Retinal pigment epithelial cell (primary cell): ENCODE data around the gene CFAP299.
"Not testable (repeated sequence)": the region's sequence is repeated elsewhere in the genome, so short reads cannot be mapped to it uniquely, and the experiment has no call there.

Source experiments
- DNase-seq: peaks from one replicate; pipeline ENCODE4 v3.0.0-alpha.2; 2010; ENCODE audit warnings: low read depth
- H3K4me3 ChIP-seq: 2 replicates; pipeline ENCODE4 v1.5.1; 2011; ENCODE audit warnings: mild to moderate bottlenecking, low read length, control low read depth, moderate library complexity
- CTCF ChIP-seq: conservative IDR thresholded peaks from 2 replicates; pipeline ENCODE4 v1.5.1; 2011; ENCODE audit warnings: low read depth, low read length, control low read depth, inconsistent platforms

The CFAP299 gene

DNA sequence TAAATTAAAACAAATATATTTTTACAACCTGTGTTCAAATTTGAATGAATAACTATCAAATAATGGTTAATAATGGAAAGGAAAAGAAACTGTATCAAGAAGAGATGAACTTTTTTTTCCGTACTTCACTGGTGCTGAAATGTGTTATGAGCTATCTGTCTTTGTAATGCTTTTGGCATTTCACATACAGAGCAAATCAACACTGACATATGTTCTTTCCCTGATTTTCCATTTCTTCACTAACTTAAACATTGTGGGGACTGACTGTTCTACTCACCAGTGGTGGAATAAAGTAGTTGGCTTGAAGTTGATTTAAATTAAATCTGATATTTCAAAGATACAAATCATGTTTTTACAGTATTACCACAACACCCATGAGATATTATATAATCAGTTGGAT is 390.9 kb downstream of the CFAP299 start:
- DNase-seq, result no peak
- no peak overlapping the region for H3K4me3 ChIP-seq
- no peak for TF ChIP-seq CTCF

DNA sequence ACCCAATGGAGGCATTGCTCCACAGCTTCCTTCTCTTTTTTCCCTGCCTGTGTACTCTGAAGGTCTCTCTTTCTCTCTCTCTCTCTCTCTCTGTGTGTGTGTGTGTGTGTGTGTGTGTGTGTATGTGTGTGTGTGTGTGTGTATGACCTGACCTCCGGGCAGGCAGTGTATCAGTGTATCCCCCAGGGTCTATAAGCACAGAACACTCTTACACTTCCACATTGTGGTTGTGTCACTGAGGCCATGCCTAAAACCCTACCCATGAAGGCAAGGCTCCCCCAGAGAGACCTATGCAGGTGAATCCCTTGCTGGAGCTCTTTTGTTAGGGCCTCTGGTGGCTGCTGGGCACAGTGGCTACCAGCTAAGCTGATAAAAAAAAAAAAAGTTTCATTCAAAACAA is 394.6 kb downstream of the CFAP299 start:
- DNase-seq, result no peak
- no peak for TF ChIP-seq CTCF

GRCh38 chr4:80731436-80731835 is 395.9 kb downstream of the CFAP299 start:
- DNase-seq, result no peak
- TF ChIP-seq CTCF, result no peak
- no peak overlapping the region for H3K4me3 ChIP-seq

More for the DNA sequence above, 394.6 kb downstream of the CFAP299 start:
- H3K4me3 ChIP-seq, result no peak overlapping the region

DNA sequence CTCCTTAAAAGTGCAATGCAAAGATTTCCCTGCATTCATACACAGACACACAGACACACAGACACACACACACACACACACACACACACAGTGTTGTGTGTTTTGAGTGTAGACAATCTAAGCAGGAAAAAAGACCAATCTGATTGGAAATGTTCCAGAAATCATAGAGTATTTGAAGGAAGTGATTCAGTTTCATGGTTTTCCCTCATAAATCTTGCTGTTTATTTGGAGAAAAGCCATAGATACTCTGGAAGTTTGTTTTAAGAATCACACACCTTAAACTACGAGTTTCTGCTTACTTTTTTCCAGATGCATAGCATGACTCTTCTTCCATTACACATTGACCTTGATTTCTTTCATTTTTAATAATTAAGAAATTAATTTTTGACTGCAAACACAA is 396.5 kb downstream of the CFAP299 start:
- TF ChIP-seq CTCF, result no peak
- H3K4me3 ChIP-seq, result no peak overlapping the region
- DNase-seq, result no peak

DNA sequence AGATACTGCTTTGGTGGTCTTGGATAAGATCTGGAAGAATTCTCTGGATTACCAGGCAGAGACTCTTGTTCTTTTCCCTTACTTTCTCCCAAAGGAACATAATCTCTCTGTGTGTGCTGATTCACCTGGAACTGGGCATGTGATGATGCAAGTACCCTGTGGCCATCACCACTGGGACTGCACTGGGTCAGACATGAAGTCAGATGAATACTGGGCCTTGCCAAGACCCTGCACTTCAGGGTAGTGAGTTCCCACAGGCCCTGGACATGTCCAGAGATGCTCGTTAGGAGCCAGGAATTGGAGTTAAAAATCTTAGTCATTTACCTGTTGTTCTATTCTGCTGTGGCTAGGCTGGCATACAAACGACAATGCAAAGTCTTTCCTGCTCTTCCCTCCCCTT is 404.8 kb downstream of the CFAP299 start:
- H3K4me3 ChIP-seq, result no peak overlapping the region
- DNase-seq, result no peak
- no peak for TF ChIP-seq CTCF

DNA sequence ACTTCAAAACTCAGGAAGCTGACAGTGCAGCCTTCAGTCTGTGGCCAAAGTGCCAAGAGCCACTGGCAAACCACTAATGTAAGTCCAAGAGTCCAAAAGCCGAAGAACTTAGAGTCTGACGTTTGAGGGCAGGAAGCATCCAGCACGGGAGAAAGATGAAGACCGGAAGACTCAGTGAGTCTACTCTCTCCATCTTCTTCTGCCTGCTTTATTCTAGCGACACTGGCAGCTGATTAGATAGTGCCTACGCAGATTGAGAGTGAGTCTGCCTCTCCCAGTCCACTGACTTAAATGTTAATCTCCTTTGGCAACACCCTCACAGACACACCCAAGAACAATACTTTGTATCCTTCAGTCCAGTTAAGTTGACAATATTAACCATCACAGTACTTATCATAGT is 414.0 kb downstream of the CFAP299 start:
- not testable (repeated sequence) for H3K4me3 ChIP-seq, DNase-seq

- no peak for DNase-seq
- H3K4me3 ChIP-seq, result no peak overlapping the region
- no peak for TF ChIP-seq CTCF
Measured at GRCh38 chr4:80751200-80751599, 415.7 kb downstream of the CFAP299 start.

- no peak for TF ChIP-seq CTCF
- no peak for DNase-seq
- H3K4me3 ChIP-seq, result no peak overlapping the region
Measured at GRCh38 chr4:80767944-80768343, 432.4 kb downstream of the CFAP299 start.
